Mononuclear cell (primary cell): Measurements from ENCODE around the gene NXNL1. TPM values are rescaled to one million over a fixed set of nuclear protein-coding genes. Genes with fewer than 3 reads are reported as not detected.
"Not testable (repeated sequence)": the region's sequence is repeated elsewhere in the genome, so short reads cannot be mapped to it uniquely, and the experiment has no call there.

Experiments used
- H3K27me3 ChIP-seq: 2 replicates; pipeline ENCODE4 v1.6.0; 2011; ENCODE audit warnings: low read length, control low read depth; ENCODE audit not compliant: insufficient read depth
- H3K4me1 ChIP-seq: 2 replicates; pipeline ENCODE4 v1.5.1; 2011; ENCODE audit warnings: mild to moderate bottlenecking, low read length, control low read depth; ENCODE audit not compliant: insufficient read depth
- H3K4me3 ChIP-seq: 2 replicates; pipeline ENCODE4 v1.5.1; 2011; ENCODE audit warnings: mild to moderate bottlenecking, low read length, moderate library complexity
- H3K9me3 ChIP-seq: 2 replicates; pipeline ENCODE4 v1.5.1; 2011; ENCODE audit warnings: low read depth, mild to moderate bottlenecking, control low read depth, low read length
- total RNA-seq: library from RNA; depleted of rRNA; stranded (reverse); fragments of >200 nt; gene quantifications from one replicate; pipeline ENCODE4 v1.2.3, GENCODE V29; 2012

The NXNL1 gene
- total RNA-seq, 1 donor, result not detected

DNA sequence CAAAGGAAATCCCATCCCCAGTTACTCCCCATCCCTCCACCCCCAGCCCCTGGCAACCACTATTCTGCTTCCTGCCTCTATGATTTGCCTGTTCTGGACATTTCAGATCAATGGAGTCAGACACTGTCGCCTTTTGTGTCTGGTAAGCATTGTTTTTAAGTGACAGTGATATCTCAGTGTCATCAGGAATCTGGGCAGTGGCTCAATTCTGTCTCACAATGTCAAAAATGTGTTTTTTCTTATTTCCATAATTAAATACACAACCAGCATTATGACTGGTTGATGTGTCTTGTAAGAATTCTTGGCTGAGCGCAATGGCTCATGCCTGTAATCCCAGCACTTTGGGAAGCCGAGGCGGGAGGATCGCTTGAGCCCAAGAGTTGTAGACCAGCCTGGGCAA is 30.6 kb upstream of the NXNL1 start:
- Histone ChIP-seq H3K27me3 (no peaks in the 10 kb centered on the region), H3K4me3 (no peak overlapping the region), H3K4me1 (peaks cover 38% of the 10 kb centered on the region), H3K9me3 (no peaks in the 10 kb centered on the region)

DNA sequence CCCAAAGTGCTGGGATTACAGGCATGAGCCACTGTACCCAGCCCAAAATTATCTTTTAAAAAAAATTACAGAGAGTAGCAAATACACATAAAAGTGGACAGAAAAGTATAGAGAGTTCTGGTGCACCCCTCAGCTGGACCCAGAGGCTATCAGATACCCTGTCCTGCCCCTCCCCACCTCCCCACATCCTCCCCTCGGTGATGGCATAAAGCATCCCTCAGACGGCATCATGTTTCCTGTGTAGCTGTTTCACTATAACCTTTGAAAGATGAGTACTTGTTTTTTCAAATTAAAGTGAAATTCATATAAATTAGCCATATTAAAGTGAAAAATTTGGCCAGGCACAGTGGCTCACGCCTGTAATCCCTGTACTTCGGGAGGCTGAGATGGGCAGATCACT is 29.7 kb upstream of the NXNL1 start:
- H3K4me3 ChIP-seq, result no peak overlapping the region
- H3K4me1 ChIP-seq, result peaks cover 31% of the 10 kb centered on the region
- H3K9me3 ChIP-seq, result no peaks in the 10 kb centered on the region
- H3K27me3 ChIP-seq, result no peaks in the 10 kb centered on the region

GRCh38 chr19:17489392-17490030 is 28.8 kb upstream of the NXNL1 start:
- Histone ChIP-seq H3K4me1 (peaks cover 31% of the 10 kb centered on the region), H3K27me3 (no peaks in the 10 kb centered on the region), H3K9me3 (no peaks in the 10 kb centered on the region), H3K4me3 (no peak overlapping the region)

DNA sequence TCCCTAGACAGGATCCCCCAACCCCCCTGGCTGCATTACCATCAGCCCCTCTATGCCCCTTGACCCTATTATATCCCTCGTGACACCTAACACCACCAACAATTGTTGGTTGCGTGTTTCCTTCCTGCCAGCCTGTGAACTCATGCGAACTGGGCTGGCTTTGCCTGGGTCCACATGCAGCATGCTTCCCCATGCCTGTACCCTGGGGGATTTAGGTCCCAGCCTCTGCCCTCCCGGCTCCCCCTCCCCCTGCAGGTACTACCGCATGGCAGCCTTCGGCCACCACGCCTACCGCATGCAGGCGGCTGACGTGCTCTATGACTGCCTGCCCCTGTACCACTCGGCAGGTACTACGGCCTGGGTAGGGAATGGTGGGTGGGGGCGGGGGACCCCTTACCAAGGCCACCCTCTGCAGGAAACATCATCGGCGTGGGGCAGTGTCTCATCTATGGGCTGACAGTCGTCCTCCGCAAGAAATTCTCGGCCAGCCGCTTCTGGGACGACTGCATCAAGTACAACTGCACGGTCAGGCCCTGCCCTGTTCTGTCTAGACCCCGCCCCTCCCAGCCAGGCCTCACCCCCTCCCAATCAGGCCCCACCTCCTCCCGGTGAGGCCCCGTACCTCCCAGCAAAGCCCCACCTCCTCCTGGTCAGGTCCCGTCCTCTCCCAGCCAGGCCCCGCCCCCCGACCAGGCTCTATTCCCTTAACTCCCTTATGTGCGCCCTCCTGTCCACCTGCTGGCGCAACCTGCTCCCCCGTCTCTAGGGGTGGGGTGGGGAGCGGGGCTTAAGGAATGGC is 28.1 kb upstream of the NXNL1 start:
- peaks cover 31% of the 10 kb centered on the region for H3K4me1 ChIP-seq
- H3K9me3 ChIP-seq, result no peaks in the 10 kb centered on the region
- H3K27me3 ChIP-seq, result no peaks in the 10 kb centered on the region
- no peak overlapping the region for H3K4me3 ChIP-seq

- Histone ChIP-seq H3K9me3 (no peaks in the 10 kb centered on the region), H3K4me3 (no peak overlapping the region), H3K27me3 (no peaks in the 10 kb centered on the region), H3K4me1 (peaks cover 31% of the 10 kb centered on the region)
These were observed 26.8 kb upstream of the NXNL1 start for GRCh38 chr19:17487284-17488121.

DNA sequence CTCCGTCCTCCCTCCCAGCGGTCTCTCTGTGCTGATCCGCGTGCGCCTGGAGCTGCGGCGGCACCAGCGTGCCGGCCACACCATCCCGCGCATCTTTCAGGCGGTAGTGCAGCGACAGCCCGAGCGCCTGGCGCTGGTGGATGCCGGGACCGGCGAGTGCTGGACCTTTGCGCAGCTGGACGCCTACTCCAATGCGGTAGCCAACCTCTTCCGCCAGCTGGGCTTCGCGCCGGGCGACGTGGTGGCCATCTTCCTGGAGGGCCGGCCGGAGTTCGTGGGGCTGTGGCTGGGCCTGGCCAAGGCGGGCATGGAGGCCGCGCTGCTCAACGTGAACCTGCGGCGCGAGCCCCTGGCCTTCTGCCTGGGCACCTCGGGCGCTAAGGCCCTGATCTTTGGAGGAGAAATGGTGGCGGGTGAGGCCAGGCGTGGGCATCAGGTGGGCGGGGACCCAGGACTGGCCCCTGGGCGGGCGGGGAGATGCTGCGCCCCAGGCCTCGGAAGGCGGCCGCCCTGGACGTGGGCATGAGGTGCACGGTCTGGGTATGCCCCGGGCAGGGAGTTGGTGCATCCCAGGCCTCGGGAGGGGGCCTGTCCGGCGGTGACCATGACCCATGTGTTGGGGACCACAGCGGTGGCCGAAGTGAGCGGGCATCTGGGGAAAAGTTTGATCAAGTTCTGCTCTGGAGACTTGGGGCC is 26.0 kb upstream of the NXNL1 start:
- H3K9me3 ChIP-seq, result no peaks in the 10 kb centered on the region
- H3K27me3 ChIP-seq, result no peaks in the 10 kb centered on the region
- peaks cover 36% of the 10 kb centered on the region for H3K4me1 ChIP-seq
- no peak overlapping the region for H3K4me3 ChIP-seq

GRCh38 chr19:17484520-17485185 is 23.9 kb upstream of the NXNL1 start:
- no peak overlapping the region for H3K4me3 ChIP-seq
- H3K4me1 ChIP-seq, result peaks cover 39% of the 10 kb centered on the region
- no peaks in the 10 kb centered on the region for H3K9me3 ChIP-seq
- no peaks in the 10 kb centered on the region for H3K27me3 ChIP-seq

DNA sequence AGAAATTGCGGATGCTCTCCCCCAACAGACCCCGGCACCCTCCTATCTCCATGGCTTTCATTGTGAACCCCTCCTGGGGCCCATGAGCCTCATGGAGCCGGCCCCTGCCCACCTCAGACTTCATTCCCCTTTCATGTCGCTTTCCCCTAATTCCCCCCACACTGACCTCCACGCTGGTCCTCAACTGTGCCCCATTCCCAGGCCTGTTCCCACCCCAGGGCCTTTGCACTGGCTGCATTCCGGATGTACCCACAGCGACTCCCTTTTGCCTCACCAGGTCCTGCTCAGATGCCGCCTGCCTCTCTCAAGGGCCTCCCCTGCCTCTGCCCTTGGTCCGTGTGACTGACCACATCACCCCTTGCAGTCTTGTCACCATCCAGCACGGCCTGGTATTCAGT is 22.9 kb upstream of the NXNL1 start:
- Histone ChIP-seq H3K9me3 (no peaks in the 10 kb centered on the region), H3K4me1 (peaks cover 30% of the 10 kb centered on the region), H3K27me3 (no peaks in the 10 kb centered on the region), H3K4me3 (no peak overlapping the region)

DNA sequence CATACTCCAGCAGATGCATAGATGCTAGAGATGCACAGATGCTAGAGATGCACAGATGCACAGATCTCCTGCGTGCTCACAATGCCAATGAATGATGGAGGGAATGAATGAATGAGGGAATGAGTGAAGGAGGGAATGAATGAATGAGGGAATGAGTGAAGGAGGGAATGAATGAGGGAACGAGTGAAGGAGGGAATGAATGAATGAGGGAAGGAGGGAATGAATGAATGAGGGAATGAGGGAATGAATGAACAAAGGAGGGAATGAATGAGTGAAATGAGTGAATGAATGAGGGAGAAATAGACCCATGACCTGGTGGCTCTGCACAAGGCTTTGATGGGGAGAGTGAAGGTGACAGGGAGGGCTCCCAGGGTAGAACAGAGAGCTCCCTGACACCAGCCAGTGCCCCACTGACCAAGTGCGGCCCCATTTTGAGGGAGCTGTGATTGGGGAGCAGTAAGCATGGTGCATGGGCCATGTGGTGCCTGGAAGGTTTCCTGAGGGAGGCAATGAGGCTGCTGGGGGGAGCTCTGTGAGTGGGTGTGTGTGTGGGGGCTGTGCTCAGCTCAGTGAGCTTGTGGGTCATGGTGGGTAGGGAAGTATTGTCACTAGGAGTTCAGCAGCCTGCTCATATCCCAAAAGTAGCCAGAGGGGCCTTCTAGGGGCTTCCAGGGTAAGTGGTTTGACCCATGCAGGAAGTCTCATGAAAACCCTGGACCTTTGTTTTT is 22.3 kb upstream of the NXNL1 start:
- Histone ChIP-seq H3K9me3 (no peaks in the 10 kb centered on the region), H3K4me1 (peaks cover 24% of the 10 kb centered on the region), H3K4me3 (no peak overlapping the region), H3K27me3 (no peaks in the 10 kb centered on the region)

- Histone ChIP-seq H3K4me3 (no peak overlapping the region), H3K4me1 (peaks cover 17% of the 10 kb centered on the region), H3K27me3 (no peaks in the 10 kb centered on the region), H3K9me3 (no peaks in the 10 kb centered on the region)
These were observed 21.3 kb upstream of the NXNL1 start for GRCh38 chr19:17481986-17482385.

- no peaks in the 10 kb centered on the region for H3K9me3 ChIP-seq
- no peak overlapping the region for H3K4me3 ChIP-seq
- H3K4me1 ChIP-seq, result peaks cover 30% of the 10 kb centered on the region
- no peaks in the 10 kb centered on the region for H3K27me3 ChIP-seq
These were observed 18.6 kb upstream of the NXNL1 start for GRCh38 chr19:17479325-17479791.

- Histone ChIP-seq H3K9me3 (no peaks in the 10 kb centered on the region), H3K27me3 (no peaks in the 10 kb centered on the region), H3K4me3 (no peak overlapping the region), H3K4me1 (peaks cover 49% of the 10 kb centered on the region)
These were observed 14.9 kb upstream of the NXNL1 start for GRCh38 chr19:17475541-17476115.

GRCh38 chr19:17475011-17475540 is 14.3 kb upstream of the NXNL1 start:
- not testable (repeated sequence) for H3K4me3 ChIP-seq, H3K27me3 ChIP-seq, H3K9me3 ChIP-seq
- peaks cover 45% of the 10 kb centered on the region for H3K4me1 ChIP-seq
